Astrocyte (in vitro differentiated cells and primary cell): ENCODE data around the gene SMIM28. TPM values are rescaled to one million over a fixed set of nuclear protein-coding genes. Genes with fewer than 3 reads are reported as not detected.

Experiments
- DNase-seq: peaks from one replicate; pipeline ENCODE4 v3.0.0-alpha.2; 2010; ENCODE audit warnings: low read depth
- FAIRE-seq: peaks from 2 replicates; lab custom pipeline; 2011; peaks lifted over from hg19 to GRCh38; lab: Jason Lieb, UNC
- H2AFZ ChIP-seq: 2 replicates; pipeline ENCODE4 v1.6.0; 2012; ENCODE audit warnings: low read depth, low read length, inconsistent platforms
- H3K27ac ChIP-seq: 2 replicates; pipeline ENCODE4 v1.5.1; 2011; ENCODE audit warnings: low read depth, low read length, inconsistent platforms
- H3K27me3 ChIP-seq: 2 replicates; pipeline ENCODE4 v1.6.0; 2011; ENCODE audit warnings: low read length, inconsistent platforms; ENCODE audit not compliant: insufficient read depth
- H3K36me3 ChIP-seq: 2 replicates; pipeline ENCODE4 v1.5.1; 2011; ENCODE audit warnings: low read length, inconsistent platforms; ENCODE audit not compliant: insufficient read depth
- H3K4me1 ChIP-seq: 2 replicates; pipeline ENCODE4 v1.5.1; 2011; ENCODE audit warnings: low read length, inconsistent platforms; ENCODE audit not compliant: insufficient read depth
- H3K4me2 ChIP-seq: 2 replicates; pipeline ENCODE4 v1.6.0; 2012; ENCODE audit warnings: low read length, inconsistent platforms
- H3K4me3 ChIP-seq: 2 replicates; pipeline ENCODE4 v1.5.1; 2011; ENCODE audit warnings: low read depth, mild to moderate bottlenecking, low read length, inconsistent platforms; ENCODE audit not compliant: insufficient read depth
- H3K79me2 ChIP-seq: 2 replicates; pipeline ENCODE4 v1.6.0; 2012; ENCODE audit warnings: mild to moderate bottlenecking, low read length, inconsistent platforms; ENCODE audit not compliant: insufficient read depth
- H3K9ac ChIP-seq: 2 replicates; pipeline ENCODE4 v1.6.0; 2012; ENCODE audit warnings: mild to moderate bottlenecking, low read length, inconsistent platforms
- H3K9me3 ChIP-seq: 2 replicates; pipeline ENCODE4 v1.5.1; 2012; ENCODE audit warnings: low read depth, mild to moderate bottlenecking, low read length, inconsistent platforms; ENCODE audit not compliant: insufficient read depth
- H4K20me1 ChIP-seq: 2 replicates; pipeline ENCODE4 v1.6.0; 2012; ENCODE audit warnings: low read length, inconsistent platforms; ENCODE audit not compliant: insufficient read depth
- H3K27ac Mint-ChIP-seq: one replicate; pipeline ENCODE4 v1.8.0; 2021; ENCODE audit warnings: mild to moderate bottlenecking, mixed read lengths; ENCODE audit not compliant: unreplicated experiment
- H3K27me3 Mint-ChIP-seq: one replicate; pipeline ENCODE4 v1.8.0; 2021; ENCODE audit warnings: low read depth, mixed read lengths; ENCODE audit not compliant: unreplicated experiment
- H3K36me3 Mint-ChIP-seq: one replicate; pipeline ENCODE4 v1.8.0; 2021; ENCODE audit warnings: low read depth, mixed read lengths; ENCODE audit not compliant: unreplicated experiment
- H3K4me1 Mint-ChIP-seq: one replicate; pipeline ENCODE4 v1.8.0; 2021; ENCODE audit warnings: low read depth, mixed read lengths; ENCODE audit not compliant: unreplicated experiment
- H3K4me3 Mint-ChIP-seq: one replicate; pipeline ENCODE4 v1.8.0; 2021; ENCODE audit warnings: mild to moderate bottlenecking, moderate library complexity, mixed read lengths; ENCODE audit not compliant: unreplicated experiment
- H3K9me3 Mint-ChIP-seq: one replicate; pipeline ENCODE4 v1.8.0; 2021; ENCODE audit warnings: mild to moderate bottlenecking, mixed read lengths; ENCODE audit not compliant: unreplicated experiment
- CTCF ChIP-seq: IDR thresholded peaks from 2 replicates; pipeline ENCODE4 v1.5.1; 2011; ENCODE audit warnings: low read depth, mild to moderate bottlenecking, inconsistent platforms, low read length, moderate library complexity; ENCODE audit not compliant: insufficient read depth
- EZH2 ChIP-seq: IDR thresholded peaks from 2 replicates; pipeline ENCODE4 v1.6.1; 2012; ENCODE audit warnings: mild to moderate bottlenecking, low read length, inconsistent platforms; ENCODE audit not compliant: insufficient read depth
- total RNA-seq: library from RNA; stranded (reverse); gene quantifications from 2 replicates; pipeline ENCODE4 v1.2.1, GENCODE V29; 2021

The SMIM28 gene
- total RNA-seq, 1 donor from 2014 or later: not detected

GRCh38 chr6:138370631-138371451, 6.9 kb upstream of the SMIM28 start:
- no peak for DNase-seq
- Histone ChIP-seq H3K4me3 (no peak overlapping the region), H3K4me2 (no peak overlapping the region), H3K27me3 (no peaks in the 10 kb centered on the region), H3K27ac (no peak overlapping the region), H3K9ac (no peak overlapping the region), H4K20me1 (no peaks in the 10 kb centered on the region), H3K4me1 (peaks cover 4% of the 10 kb centered on the region), H3K9me3 (no peaks in the 10 kb centered on the region), H2AFZ (no peak overlapping the region), H3K36me3 (no peaks in the 10 kb centered on the region), H3K79me2 (no peaks in the 10 kb centered on the region)
- no peak for TF ChIP-seq CTCF
- TF ChIP-seq EZH2: no peak
- Mint-ChIP-seq H3K27ac (no peak overlapping the region), H3K36me3 (no peaks in the 10 kb centered on the region), H3K9me3 (peaks cover 4% of the 10 kb centered on the region), H3K27me3 (no peaks in the 10 kb centered on the region), H3K4me1 (peaks cover 4% of the 10 kb centered on the region), H3K4me3 (no peak overlapping the region)
- no peak for FAIRE-seq

- no peak overlapping the region for H3K27ac Mint-ChIP-seq
- Histone ChIP-seq H4K20me1 (no peaks in the 10 kb centered on the region), H3K4me1 (peaks cover 4% of the 10 kb centered on the region), H3K4me3 (no peak overlapping the region), H3K9ac (no peak overlapping the region), H3K9me3 (no peaks in the 10 kb centered on the region), H3K27me3 (no peaks in the 10 kb centered on the region), H3K36me3 (no peaks in the 10 kb centered on the region), H3K79me2 (no peaks in the 10 kb centered on the region), H2AFZ (no peak overlapping the region), H3K27ac (no peak overlapping the region), H3K4me2 (no peak overlapping the region)
- TF ChIP-seq CTCF: no peak
- no peak for TF ChIP-seq EZH2
- H3K4me3 Mint-ChIP-seq: no peak overlapping the region
- peaks cover 4% of the 10 kb centered on the region for H3K4me1 Mint-ChIP-seq
- H3K36me3 Mint-ChIP-seq: no peaks in the 10 kb centered on the region
- no peaks in the 10 kb centered on the region for H3K27me3 Mint-ChIP-seq
- FAIRE-seq: no peak
- H3K9me3 Mint-ChIP-seq: peaks cover 4% of the 10 kb centered on the region
- no peak for DNase-seq
Observed at GRCh38 chr6:138371452-138371711, 6.3 kb upstream of the SMIM28 start.

- Histone ChIP-seq H3K4me3 (no peak overlapping the region), H3K79me2 (no peaks in the 10 kb centered on the region), H3K4me1 (peaks cover 4% of the 10 kb centered on the region), H3K27ac (no peak overlapping the region), H3K9ac (no peak overlapping the region), H4K20me1 (no peaks in the 10 kb centered on the region), H3K27me3 (no peaks in the 10 kb centered on the region), H2AFZ (no peak overlapping the region), H3K4me2 (no peak overlapping the region), H3K36me3 (no peaks in the 10 kb centered on the region), H3K9me3 (no peaks in the 10 kb centered on the region)
- Mint-ChIP-seq H3K27ac (no peak overlapping the region), H3K9me3 (peaks cover 4% of the 10 kb centered on the region), H3K4me1 (peaks cover 4% of the 10 kb centered on the region), H3K4me3 (no peak overlapping the region), H3K36me3 (no peaks in the 10 kb centered on the region), H3K27me3 (no peaks in the 10 kb centered on the region)
- no peak for FAIRE-seq
- TF ChIP-seq CTCF (no peak), EZH2 (no peak)
- peak; percentile 44 for DNase-seq
Observed at GRCh38 chr6:138371720-138372119, 6.0 kb upstream of the SMIM28 start.
